GM21423 (cell line): ENCODE results near the gene CCDC185.
"Not testable (repeated sequence)": the region's sequence is repeated elsewhere in the genome, so short reads cannot be mapped to it uniquely, and the experiment has no call there.

Source experiments
- ATAC-seq: cut with Tn5 transposase; IDR thresholded peaks from one replicate; pipeline ENCODE4 v1.9.1; 2021; ENCODE audit warnings: mild to moderate bottlenecking, moderate library complexity; ENCODE audit not compliant: unreplicated experiment

CCDC185 gene

DNA sequence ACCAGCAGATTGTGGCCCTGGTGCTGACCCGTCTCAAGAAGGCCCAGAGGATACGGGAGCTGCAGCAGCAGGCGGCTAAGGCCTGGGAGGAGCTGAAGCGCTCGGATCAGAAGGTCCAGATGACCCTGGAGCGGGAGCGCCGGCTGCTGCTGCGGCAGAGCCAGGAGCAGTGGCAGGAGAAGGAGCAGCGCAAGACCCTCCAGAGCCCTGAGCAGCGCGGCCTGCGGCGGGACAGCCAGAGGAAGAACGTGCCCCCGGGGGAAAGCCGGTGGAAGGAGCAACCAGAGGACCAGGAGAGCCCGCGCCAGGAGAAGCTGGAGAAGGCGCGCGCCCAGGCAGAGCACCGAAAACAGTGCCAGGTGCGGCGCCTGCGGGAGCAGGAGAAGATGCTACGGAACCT lies 1.0 kb downstream of the CCDC185 start:
- no peak for ATAC-seq

DNA sequence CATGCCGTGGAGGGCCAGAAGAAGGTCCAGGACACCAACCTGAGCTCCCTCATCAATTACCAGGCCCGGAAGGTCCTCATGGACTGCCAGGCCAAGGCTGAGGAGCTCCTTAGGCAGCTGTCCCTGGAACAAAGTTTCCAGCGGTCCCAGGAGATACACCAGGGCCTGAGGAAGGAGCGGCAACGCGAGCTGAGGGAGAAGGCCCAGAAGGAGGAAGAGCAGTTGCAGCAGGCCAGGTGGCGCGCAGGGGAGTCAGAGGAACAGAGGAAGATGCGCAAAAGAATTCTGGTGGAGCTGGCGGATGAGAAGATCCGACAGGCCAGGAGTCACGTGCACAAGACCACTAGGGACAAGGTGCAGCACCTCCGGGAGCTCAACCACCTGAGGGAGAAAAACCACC lies 1.5 kb downstream of the CCDC185 start:
- ATAC-seq: no peak

- ATAC-seq: not testable (repeated sequence)
These were observed 6.2 kb downstream of the CCDC185 start for GRCh38 chr1:223399393-223399792.

DNA sequence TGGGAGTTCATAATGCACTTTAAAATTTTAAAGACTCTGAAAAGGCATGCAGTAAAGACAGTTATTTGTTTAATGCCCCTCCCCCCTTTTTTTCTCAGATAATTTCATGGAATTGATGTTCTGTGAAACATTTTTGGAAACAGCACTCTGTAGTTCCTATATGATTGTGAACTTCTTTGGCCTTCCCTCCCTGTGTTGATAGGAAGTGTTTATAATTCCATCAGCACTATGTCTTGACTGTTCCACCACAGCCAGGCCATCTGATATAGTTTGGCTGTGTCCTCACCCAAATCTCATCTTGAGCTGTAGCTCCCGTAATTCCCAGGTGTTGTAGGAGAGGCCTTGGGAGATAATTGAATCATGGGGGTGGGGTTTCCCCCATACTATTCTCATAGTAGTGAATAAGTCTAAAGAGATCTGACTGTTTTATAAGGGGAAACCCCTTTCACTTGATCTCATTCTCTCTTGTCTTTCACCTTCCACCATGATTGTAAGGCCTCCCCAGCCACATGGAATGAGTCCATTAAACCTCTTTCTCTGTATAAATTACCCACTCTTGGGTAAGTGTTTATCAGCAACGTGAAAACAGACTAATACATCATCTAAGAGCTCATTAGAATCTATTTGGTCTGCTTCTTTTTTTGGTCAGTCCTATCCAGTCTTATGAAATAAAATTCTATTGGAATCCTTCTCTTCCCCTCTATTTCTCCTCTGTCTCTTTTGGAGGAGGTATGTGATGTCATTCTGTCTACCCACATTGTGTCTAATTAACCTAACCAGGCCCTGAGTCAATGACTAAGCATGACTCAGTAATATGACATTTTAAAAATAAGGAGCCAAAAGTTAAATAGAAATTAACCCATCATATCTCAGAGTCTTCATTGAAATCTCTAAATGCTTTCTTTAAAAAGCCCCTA lies 8.9 kb downstream of the CCDC185 start:
- ATAC-seq: no peak

- no peak for ATAC-seq
These were observed 9.6 kb downstream of the CCDC185 start for GRCh38 chr1:223402790-223403142.

DNA sequence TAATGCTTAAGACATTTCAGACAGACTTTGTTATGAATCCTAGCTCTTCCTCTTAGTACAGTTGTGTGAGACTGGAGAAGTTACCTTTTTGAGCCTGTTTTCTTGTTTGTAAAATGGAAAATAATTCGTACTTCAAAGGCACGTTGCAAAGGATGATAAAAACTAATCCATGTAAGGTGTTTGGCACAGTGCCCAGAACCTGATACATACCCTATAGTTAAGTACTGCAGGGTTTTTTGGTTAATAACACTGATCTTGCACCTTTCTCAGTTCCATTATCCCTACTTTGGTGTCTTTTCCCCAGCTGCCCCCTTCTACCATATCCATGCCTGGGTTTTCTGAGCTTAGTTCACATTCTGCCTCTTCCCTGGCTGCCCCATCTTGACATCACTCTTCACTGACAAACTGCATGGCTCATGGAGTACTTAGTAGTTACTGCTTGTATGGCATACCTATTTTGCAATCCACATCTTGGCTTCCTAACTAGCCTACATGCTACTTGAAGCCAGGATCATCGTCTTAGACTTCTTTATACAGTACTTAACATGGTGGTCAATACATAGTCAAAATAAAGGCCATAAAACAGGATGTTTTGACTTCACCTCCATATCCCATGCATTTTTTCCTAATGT lies 10.1 kb downstream of the CCDC185 start:
- ATAC-seq: no peak

DNA sequence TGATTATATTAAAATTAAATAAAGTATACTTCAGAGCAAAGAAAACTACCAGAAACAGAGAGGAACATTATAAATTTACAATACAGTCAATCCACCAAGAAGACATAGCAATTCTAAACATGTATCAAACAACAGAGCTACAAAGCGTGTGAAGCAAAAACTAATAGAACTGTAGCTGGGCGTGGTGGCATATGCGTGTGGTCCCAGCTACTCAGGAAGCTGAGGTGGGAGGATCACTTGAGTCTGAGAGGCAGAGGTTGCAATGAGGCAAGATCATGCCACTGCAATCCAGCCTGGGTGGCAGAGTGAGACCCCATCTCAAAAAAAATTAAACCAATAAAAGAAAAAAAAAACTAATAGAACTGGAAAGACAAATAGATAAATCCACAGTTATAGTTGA lies 12.3 kb downstream of the CCDC185 start:
- no peak for ATAC-seq

DNA sequence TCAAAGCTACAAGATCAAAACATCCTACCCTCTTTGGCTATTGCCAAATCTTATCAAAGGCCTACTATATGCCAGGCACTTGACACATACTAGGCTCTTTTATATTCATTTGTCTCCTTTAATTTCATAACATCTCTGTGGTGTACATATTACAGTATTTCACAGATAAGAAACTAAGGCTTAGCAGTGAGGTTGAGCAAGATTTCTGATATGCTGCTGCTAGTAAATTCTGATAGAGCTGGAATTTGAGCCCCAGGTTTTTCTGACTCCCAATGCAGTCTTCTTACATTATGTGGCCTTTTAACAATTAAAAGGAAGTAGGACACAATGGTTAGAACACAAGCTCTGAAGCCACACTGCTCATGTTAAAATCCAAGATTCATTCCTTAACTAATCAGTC lies 16.8 kb downstream of the CCDC185 start:
- ATAC-seq: no peak

- ATAC-seq: no peak
These were observed 18.1 kb downstream of the CCDC185 start for GRCh38 chr1:223411309-223411708.

GRCh38 chr1:223411710-223412109 lies 18.5 kb downstream of the CCDC185 start:
- no peak for ATAC-seq

DNA sequence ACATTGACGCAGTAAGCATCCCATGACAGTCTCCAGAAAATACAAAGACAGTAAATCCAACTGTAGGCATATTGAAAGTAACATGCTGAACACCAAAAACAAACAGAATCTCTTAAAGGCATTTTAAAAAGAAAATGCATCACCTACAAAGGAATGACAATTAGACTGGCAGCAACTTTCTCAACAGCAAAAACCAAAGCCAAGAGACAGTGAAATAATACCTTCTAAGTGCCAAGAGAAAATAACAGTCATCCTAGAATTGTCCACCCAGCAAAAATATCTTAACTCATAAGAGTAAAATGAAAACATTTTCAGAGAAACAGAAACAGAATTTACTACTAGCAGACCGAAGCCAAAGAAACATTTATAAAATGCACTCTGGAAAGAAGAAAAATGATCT lies 20.0 kb downstream of the CCDC185 start:
- ATAC-seq: no peak

GRCh38 chr1:223417444-223417843 lies 24.2 kb downstream of the CCDC185 start:
- ATAC-seq: no peak

DNA sequence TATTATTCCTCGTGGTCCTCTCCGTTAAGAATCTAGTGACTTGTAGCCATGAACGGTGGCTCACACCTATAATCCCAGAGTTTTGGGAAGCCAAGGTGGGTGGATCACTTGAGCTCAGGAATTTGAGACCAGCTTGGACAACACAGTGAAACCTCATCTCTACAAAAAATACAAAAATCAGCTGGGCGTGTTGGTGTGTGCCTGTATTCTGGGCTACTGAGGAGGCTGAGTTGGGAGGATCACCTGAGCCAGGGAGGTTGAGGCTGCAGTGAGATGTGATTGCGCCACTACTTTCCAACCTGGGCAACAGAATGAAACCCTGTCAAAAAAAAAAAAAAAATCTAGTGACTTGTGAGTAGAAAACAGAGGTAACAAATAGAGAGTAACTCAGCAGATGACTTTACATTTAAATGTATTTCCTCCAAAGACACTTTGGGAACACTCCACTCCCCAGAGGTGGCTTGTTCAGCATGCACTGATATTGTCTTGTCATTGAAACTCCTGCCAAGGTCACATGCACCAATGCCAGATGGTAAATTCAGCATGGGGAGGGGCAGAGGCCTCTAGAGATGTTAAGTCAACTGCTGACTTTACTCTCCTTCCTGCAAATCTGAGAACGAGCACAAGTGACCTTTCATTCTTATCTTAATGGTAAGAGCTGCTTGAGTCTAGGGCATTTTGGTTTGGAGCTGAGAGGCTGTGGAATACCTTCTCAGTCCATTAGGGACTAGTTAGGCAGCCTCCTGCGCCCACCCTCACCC lies 24.9 kb downstream of the CCDC185 start:
- no peak for ATAC-seq

GRCh38 chr1:223419115-223419514 lies 25.9 kb downstream of the CCDC185 start:
- ATAC-seq: no peak

GRCh38 chr1:223419561-223419960 lies 26.3 kb downstream of the CCDC185 start:
- ATAC-seq: no peak

DNA sequence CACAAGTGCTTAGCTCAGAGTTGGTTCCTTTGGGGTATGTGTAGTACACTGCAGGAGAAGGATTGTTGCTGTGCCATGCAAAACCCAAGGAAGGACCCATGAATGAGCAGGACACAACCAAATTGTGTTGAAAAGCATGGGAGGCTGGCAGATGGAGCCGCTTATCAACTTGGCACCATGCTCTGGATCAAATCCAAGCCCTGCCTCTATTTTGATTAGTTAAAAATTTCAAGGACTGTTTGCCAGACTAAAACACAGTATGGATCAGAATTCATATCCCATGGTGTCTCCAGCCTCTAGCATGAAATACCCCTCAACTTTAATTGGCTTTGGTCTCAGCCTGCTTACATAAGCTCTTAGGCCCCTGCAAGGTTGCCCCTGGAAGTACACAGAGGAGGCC lies 27.8 kb downstream of the CCDC185 start:
- ATAC-seq: no peak

DNA sequence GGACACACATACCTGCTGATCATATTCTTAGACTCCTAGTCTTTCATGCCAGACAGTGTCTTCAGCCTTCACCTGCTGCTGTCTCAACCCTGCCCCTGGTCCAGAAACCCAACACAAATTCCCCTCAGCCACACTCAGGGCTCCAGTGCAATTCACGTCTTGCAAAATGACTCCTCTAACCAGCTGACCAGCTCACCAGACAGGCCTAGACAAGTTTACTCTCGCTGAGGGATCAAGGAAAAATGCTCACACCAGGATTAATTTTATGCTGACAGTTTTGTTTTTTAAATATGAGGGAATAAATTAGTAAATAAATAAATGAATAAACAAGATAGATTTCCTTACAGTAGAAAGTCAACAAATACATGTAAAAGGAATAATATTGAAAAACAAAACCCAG lies 28.5 kb downstream of the CCDC185 start:
- ATAC-seq: no peak

DNA sequence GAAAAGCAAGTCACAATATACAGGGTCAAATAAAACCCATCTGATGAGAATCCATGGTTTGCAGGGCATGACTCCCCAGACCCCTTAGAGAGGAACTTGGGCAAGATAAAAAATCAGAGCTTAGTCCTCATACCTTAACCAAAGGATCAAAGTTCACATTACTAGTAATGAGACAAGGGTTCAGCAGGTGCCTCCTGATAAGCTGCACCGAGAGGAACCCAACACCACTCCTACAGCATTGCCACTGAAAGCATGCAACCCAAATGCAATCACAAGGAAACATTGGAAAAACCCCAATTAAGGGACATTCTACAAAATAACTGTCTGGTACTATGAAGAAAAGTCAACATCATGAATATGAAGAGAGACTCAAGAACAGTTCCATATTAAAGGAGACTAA lies 29.7 kb downstream of the CCDC185 start:
- ATAC-seq: no peak

GRCh38 chr1:223423641-223424233 lies 30.5 kb downstream of the CCDC185 start:
- ATAC-seq: no peak

GRCh38 chr1:223425550-223425949 lies 32.3 kb downstream of the CCDC185 start:
- no peak for ATAC-seq

- ATAC-seq: no peak
These were observed 33.7 kb downstream of the CCDC185 start for GRCh38 chr1:223426936-223427335.
